GM18858 (cell line): ENCODE measurements around the gene TMEM139.
"Not testable (repeated sequence)": the region's sequence is repeated elsewhere in the genome, so short reads cannot be mapped to it uniquely, and the experiment has no call there.

Experiments used
- ATAC-seq: cut with Tn5 transposase; IDR thresholded peaks from one replicate; pipeline ENCODE4 v1.9.1; 2021; ENCODE audit not compliant: unreplicated experiment

TMEM139 gene

DNA sequence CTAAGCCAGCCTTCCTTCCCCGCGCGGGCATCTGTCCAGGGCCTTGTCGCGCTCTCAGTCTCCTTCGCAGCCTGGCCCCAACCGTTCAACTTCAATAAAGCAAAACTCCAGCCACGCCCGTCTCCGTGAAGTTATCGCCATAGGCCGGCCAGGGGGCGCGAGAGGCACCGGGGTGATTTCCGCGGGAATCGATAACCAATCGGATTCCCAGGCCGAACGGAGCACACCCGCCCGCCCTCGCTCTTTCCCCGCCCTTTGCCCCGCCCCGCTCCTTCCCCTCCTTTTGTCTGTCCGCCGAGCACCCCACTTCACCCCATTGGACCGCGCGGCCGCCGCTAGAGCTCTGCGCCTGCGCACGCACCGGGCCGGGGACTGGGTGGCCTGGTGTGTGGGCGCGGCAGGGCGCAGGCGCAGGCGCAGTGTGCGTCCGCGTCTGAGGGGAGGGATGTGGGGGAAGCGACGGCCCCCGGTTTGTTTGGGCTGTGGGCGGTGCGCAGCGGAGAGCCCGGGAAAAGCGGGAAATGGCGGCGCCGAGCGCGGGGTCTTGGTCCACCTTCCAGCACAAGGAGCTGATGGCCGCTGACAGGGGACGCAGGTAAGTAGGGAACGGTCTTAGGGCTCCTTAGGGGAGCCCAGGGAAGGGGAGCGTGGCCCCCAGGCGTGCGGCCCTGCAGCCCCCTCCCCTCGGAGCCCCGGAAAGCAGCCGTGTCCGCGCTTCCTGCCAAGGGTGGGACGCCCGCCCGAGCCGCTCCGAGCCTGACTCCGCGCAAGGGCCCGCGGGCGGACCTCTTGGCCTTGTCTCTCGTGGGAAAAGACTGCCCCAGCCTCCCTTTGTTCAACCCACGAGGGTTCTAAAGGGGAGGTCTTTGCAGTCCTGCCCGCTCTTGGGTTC lies 3.4 kb downstream of the TMEM139 start, which contains the start of gene CASP2:
Gene CASP2, plus strand, starts transcription at position 417 of the 892 bp plus-strand sequence. Its CDS starts 105 bp downstream, at position 522.
- ATAC-seq: peak; percentile 77

GRCh38 chr7:143288836-143289235 lies 4.1 kb downstream of the TMEM139 start:
- no peak for ATAC-seq

DNA sequence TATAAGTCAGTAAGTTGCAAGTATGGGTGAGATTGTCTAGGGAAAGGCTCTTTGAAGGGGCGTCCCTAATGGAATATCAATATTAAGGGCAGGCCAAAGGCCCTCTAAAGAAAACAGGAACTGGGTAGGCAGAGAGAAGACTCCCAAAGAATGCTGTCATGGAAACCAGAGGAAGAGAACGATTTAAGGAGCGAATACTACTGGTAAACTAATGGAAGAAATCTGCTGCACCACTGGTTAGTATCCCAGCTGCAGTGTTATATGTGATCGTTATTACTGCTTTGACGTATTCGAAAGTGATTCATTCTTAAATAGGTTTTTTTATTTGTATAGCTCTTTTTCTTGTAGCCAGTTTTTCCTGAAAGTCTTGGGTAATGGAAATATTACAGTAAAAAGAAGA lies 4.7 kb downstream of the TMEM139 start:
- no peak for ATAC-seq

DNA sequence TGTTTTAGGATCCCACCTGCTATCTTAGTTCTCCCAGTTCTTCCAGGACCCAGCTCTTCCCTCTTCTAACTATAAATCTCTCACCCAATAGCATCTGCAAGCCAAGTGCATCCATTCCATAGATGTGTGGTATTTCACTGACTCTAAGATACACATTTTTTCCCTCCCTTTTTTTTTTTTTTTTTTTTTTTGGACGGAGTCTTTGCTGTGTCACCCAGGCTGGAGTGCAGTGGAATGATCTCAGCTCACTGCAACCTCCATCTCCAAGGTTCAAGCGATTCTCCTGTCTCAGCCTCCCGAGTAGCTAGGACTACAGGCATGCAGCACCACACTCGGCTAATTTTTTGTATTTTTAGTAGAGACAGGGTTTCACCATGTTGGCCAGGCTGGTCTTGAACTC lies 5.1 kb downstream of the TMEM139 start:
- not testable (repeated sequence) for ATAC-seq

DNA sequence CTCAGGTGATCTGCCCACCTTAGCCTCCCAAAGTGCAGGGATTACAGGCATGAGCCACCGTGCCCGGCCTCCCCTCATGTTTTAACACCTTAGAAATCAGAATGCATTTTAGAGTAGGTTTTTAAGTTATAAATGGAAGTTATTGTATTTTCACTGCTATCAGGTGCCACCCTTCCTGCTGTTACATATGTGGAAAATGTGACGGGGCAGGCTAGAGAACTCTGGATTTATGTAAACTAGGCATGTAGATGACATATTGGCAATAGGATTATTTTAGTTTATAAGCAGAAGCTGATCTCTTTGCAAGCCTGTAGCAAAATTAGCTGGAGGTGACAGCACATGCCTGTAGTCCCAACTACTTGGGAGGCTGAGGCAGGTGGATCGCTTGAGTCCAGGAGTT lies 5.5 kb downstream of the TMEM139 start:
- ATAC-seq: no peak

GRCh38 chr7:143292876-143293275 lies 8.1 kb downstream of the TMEM139 start:
- ATAC-seq: no peak

- ATAC-seq: no peak
These were observed 11.1 kb downstream of the TMEM139 start for GRCh38 chr7:143295870-143296269.

- ATAC-seq: no peak
These were observed 11.9 kb downstream of the TMEM139 start for GRCh38 chr7:143296686-143297085.

- no peak for ATAC-seq
These were observed 14.6 kb downstream of the TMEM139 start for GRCh38 chr7:143299346-143299745.

GRCh38 chr7:143299840-143300239 lies 15.1 kb downstream of the TMEM139 start:
- no peak for ATAC-seq

GRCh38 chr7:143300959-143301935 lies 16.5 kb downstream of the TMEM139 start:
- ATAC-seq: no peak

GRCh38 chr7:143303733-143304132 lies 19.0 kb downstream of the TMEM139 start:
- no peak for ATAC-seq

DNA sequence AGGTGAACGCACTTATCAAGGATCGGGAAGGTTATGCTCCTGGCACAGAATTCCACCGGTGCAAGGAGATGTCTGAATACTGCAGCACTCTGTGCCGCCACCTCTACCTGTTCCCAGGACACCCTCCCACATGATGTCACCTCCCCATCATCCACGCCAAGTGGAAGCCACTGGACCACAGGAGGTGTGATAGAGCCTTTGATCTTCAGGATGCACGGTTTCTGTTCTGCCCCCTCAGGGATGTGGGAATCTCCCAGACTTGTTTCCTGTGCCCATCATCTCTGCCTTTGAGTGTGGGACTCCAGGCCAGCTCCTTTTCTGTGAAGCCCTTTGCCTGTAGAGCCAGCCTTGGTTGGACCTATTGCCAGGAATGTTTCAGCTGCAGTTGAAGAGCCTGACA lies 20.2 kb downstream of the TMEM139 start:
- no peak for ATAC-seq

GRCh38 chr7:143305423-143306070 lies 20.8 kb downstream of the TMEM139 start:
- no peak for ATAC-seq

DNA sequence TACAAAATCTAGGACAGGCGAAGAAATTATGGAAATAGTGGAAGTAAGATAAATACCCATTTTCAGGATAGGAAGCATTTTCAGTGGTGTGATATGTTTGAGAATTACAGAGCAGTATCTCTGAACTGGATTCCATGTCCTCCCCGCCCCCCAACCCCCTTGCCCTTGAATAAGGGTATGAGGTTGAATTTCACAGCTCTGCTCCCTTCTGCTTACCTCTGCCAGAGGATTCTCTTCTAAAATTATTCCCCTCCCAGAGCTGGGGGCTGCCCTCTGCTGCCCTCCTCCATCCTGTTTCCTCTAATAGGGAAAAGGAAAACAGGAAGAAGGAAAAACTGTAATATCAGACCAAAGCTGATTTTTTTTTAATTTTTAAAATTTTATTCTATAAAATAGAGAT lies 23.9 kb downstream of the TMEM139 start:
- no peak for ATAC-seq

- ATAC-seq: no peak
These were observed 29.4 kb downstream of the TMEM139 start for GRCh38 chr7:143314127-143314526.

DNA sequence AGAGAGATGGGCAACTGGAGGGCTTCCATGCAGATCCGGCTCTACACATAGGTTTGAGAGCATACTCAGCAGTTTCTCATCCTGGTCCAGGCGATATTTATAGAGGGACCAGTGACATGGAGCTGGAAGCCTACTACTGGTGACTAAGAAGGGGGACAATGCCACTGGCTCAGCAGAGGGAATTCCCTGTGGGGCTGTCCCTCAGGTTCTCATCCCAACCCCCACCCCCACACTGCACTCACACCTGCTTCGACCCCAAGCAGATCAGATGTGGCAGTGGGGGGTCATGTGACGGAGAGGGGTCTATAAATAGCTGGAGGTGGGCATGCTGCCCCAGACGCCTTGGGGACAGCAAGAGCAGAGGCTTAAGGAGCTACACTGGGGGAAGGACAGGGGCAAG lies 31.0 kb downstream of the TMEM139 start, which contains the start of gene CLCN1:
Gene CLCN1, plus strand, starts transcription at position 336 of the 400 bp plus-strand sequence. CDS start 102 bp downstream, outside the sequence.
- ATAC-seq: no peak

GRCh38 chr7:143316492-143316891 lies 31.7 kb downstream of the TMEM139 start:
- no peak for ATAC-seq

- ATAC-seq: no peak
These were observed 33.9 kb downstream of the TMEM139 start for GRCh38 chr7:143318661-143319060.

DNA sequence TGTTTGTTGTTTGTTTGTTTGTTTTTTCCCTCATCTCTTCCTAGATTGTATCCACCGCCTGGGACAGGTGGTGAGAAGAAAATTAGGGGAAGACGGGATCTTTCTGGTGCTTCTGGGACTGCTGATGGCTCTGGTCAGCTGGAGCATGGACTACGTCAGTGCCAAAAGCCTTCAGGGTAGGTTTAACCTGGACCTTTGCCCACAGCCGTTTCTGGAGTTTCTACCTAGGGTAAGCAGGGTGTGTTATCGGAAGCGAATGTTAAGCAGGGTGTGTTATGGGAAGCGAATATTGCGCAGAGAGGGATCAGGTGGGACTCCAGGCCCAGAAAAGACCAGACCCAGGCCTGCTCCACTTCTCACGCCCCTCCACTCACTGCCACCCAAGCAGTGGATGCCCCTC lies 35.9 kb downstream of the TMEM139 start:
- no peak for ATAC-seq

- ATAC-seq: no peak
These were observed 36.5 kb downstream of the TMEM139 start for GRCh38 chr7:143321242-143321641.
